Sigmoid colon (tissue), 7 donors: ENCODE measurements around the gene FAM117A. TPM values are rescaled to one million over a fixed set of nuclear protein-coding genes. Genes with fewer than 3 reads are reported as not detected.

Experiments used
- DNase-seq: peaks from one replicate; pipeline ENCODE4 v3.0.0-alpha.2; 2019
- H3K27ac ChIP-seq, 4 donors: fragments of 200-600 bp; sonication (generic); one replicate each; pipeline ENCODE4 v1.5.1; 2016 to 2019; ENCODE audit warnings: mild to moderate bottlenecking in 1 of 4
- H3K27me3 ChIP-seq, 3 donors: fragments of 200-600 bp; sonication (generic); one replicate each; pipeline ENCODE4 v1.5.1; 2019; ENCODE audit warnings: mild to moderate bottlenecking in 1 of 3
- H3K36me3 ChIP-seq, 4 donors: fragments of 200-600 bp; sonication (generic); one replicate each; pipeline ENCODE4 v1.5.1; 2016 to 2019
- H3K4me1 ChIP-seq, 4 donors: fragments of 200-600 bp; sonication (generic); one replicate each; pipeline ENCODE4 v1.5.1; 2017 to 2019
- H3K4me3 ChIP-seq, 4 donors: fragments of 200-600 bp; sonication (generic); one replicate each; pipeline ENCODE4 v1.5.1; 2017 to 2019; ENCODE audit warnings: mild to moderate bottlenecking in 2 of 4, moderate library complexity in 1 of 4
- H3K9me3 ChIP-seq, 4 donors: fragments of 200-600 bp in 3 of 4; sonication (generic) in 3 of 4; one replicate each; pipeline versions ENCODE4 v1.5.1 to v1.6.1; 2013 to 2019
- EP300 ChIP-seq, 4 donors: sonication (generic); formaldehyde crosslinking; IDR thresholded peaks; one replicate each; pipeline ENCODE4 v1.6.1; 2017; ENCODE audit warnings: antibody characterized with exemption in 4 of 4
- POLR2A ChIP-seq, 2 donors: fragments of 450-650 bp; IDR thresholded peaks; one replicate each; pipeline ENCODE4 v1.6.1; 2016; ENCODE audit warnings: antibody characterized with exemption in 2 of 2, mild to moderate bottlenecking in 2 of 2, moderate library complexity in 2 of 2
- POLR2AphosphoS5 ChIP-seq, 4 donors: sonication (generic); formaldehyde crosslinking; IDR thresholded peaks; one replicate each; pipeline ENCODE4 v1.6.1; 2017; ENCODE audit warnings: antibody characterized with exemption in 4 of 4
- WGBS, 2 donors: extraction: QIAGEN DNeasy Blood & Tissue Kit; methylation state at CpG; one replicate each; pipeline ENCODE4 v1.1.7; 2013; 5-methylcytosine and 5-hydroxymethylcytosine counted together
- intact Hi-C: fragments of 100-400 bp; cut with DNase I; formaldehyde crosslinking; loops from one replicate; pipeline ENCODE4 v1.15.1; 2023
- polyA plus RNA-seq, 3 donors: library from polyadenylated mRNA; stranded (reverse); fragments of 200-250 nt; gene quantifications; one replicate each; pipeline ENCODE4 v1.2.3, GENCODE V29; 2013
- total RNA-seq, 4 donors: library from RNA; depleted of rRNA; stranded (reverse); fragments of >200 nt; gene quantifications; one replicate each; pipeline ENCODE4 v1.1.0, GENCODE V29; 2016
- TF ChIP-seq, protein P1 (sequence below), 4 experiments: fragments of 450-650 bp in 3 of 4; fragments of 200-600 bp in 1 of 4; IDR thresholded peaks; one replicate each; pipeline ENCODE4 v1.5.1; 2016 to 2019; ENCODE audit warnings: antibody characterized with exemption in 4 of 4, mild to moderate bottlenecking in 3 of 4, moderate library complexity in 2 of 4
- donor health status: healthy with polysubstance abuse.
- donor health status: Bipolar disorder and iron deficiency.
- donor health status: healthy.

The FAM117A gene
- total and polyA plus RNA-seq, 7 donors, result 3.5 to 34.6 (median 15.6) TPM

DNA sequence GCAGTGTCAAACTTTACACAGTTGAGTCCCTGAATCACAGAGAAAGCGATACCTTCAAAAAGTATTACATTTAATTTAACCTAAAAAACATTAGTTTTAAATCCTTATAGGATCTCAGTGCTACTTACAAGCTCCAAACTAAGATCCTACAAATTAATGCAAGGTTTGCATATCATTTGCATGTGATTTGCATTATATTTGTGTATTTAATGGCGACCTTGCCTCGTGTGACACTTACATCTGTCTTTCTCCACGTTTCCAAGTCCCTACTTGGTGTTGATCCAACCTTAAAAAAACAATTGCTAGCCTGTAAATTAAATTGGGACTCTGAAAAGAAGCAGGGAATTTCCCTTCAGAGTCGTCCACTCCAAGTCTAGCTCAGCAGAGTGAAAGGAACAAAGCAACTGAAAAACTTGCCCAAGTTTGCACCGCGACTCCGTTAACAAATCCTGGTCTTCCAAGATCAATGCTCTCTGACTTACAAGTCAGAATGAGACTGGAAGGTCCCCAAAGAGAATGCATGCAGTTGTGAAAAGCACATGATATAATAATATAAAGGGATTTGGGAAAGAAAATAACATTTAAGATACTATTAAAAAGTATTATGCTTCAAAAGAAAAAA, 739 bp upstream of the FAM117A start:
- Histone ChIP-seq H3K4me3 (peak overlapping the region; percentile 70 to 99 (median 98)), H3K9me3 (no peaks in the 10 kb centered on the region), H3K4me1 (peaks cover 0 to 44% (median 33%) of the 10 kb centered on the region in 4 donors), H3K27ac (peak overlapping the region; percentile 61 to 94 (median 92)), H3K27me3 (no peaks in the 10 kb centered on the region), H3K36me3 (no peaks in the 10 kb centered on the region)
- no peak for DNase-seq
- WGBS, 2 donors, result 28 to 33% methylated on average over 8 of the region's 8 CpGs
- intact Hi-C loops, result loop anchor here (5.0 kb wide), 2 partner anchors 37 to 57 kb away; partner anchors contain the start of gene SLC35B1
- TF ChIP-seq EP300 (IDR thresholded peaks at IDR 0.05) (no peak), POLR2A (IDR thresholded peaks at IDR 0.05) (no peak), POLR2AphosphoS5 (IDR thresholded peaks at IDR 0.05) (no peak)
- TF ChIP-seq, protein P1, sequence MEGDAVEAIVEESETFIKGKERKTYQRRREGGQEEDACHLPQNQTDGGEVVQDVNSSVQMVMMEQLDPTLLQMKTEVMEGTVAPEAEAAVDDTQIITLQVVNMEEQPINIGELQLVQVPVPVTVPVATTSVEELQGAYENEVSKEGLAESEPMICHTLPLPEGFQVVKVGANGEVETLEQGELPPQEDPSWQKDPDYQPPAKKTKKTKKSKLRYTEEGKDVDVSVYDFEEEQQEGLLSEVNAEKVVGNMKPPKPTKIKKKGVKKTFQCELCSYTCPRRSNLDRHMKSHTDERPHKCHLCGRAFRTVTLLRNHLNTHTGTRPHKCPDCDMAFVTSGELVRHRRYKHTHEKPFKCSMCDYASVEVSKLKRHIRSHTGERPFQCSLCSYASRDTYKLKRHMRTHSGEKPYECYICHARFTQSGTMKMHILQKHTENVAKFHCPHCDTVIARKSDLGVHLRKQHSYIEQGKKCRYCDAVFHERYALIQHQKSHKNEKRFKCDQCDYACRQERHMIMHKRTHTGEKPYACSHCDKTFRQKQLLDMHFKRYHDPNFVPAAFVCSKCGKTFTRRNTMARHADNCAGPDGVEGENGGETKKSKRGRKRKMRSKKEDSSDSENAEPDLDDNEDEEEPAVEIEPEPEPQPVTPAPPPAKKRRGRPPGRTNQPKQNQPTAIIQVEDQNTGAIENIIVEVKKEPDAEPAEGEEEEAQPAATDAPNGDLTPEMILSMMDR (IDR thresholded peaks at IDR 0.05), result no peak

DNA sequence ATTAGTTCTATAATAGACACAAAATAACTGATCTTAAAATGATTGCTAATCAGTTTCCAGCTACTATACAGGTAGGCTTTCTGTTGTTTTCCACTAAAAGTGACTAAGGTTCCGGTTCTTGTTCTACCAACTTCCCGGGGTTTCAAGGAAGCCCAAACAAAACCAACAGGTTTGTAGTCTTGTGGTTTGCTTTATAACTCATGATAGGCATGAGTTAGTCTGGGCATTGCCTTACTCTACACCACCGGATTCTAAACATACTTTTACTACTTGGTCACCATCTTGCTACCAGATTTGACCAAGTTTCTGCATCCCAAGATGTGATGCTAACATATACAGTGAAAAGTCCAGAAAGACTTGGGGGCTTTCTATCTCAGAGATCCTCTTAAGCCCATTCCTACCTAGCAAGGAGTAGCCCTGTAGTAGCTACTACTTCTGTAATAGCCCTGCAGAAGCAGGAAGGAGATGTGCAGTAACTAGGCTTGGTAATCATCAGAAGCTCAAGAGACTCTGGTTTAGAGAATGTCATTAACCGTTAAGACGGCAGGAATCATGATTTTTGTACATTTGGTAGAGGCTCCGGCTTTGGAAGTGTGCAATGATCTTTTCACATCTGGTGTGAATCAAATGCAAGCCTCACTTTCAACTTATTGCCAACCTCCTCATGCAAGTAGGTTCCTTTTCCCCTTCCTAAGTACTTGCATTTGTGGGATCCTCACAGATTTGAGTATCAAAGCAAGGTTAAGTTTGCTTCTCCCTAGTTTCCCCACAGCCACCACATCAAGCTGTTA, 1.6 kb downstream of the FAM117A start:
- 46 to 83% methylated on average over 6 of the region's 6 CpGs for WGBS, 2 donors

GRCh38 chr17:49760932-49761558, 2.9 kb downstream of the FAM117A start:
- no peaks in the 10 kb centered on the region for H3K9me3 ChIP-seq
- DNase-seq, result no peak
- H3K36me3 ChIP-seq, result peaks cover 0 to 7% (median 0%) of the 10 kb centered on the region in 4 donors
- H3K4me1 ChIP-seq, result peaks cover 0 to 55% (median 48%) of the 10 kb centered on the region in 4 donors
- no peak for TF ChIP-seq POLR2A (IDR thresholded peaks at IDR 0.05)
- no peak for TF ChIP-seq POLR2AphosphoS5 (IDR thresholded peaks at IDR 0.05)
- no peak for TF ChIP-seq EP300 (IDR thresholded peaks at IDR 0.05)
- H3K27me3 ChIP-seq, result no peaks in the 10 kb centered on the region
- 54 to 70% methylated on average over 6 of the region's 6 CpGs for WGBS, 2 donors
- intact Hi-C loops, result loop anchor here (5.0 kb wide), 2 partner anchors 34 to 54 kb away; partner anchors contain the start of gene SLC35B1
- no peak overlapping the region for H3K4me3 ChIP-seq
- H3K27ac ChIP-seq, result peak overlapping the region; percentile 85 to 94 (median 92)

More for the DNA sequence above, 1.6 kb downstream of the FAM117A start:
- Histone ChIP-seq H3K4me3 (peak overlapping the region; percentile 70 to 99 (median 98)), H3K36me3 (peaks cover 0 to 7% (median 0%) of the 10 kb centered on the region in 4 donors), H3K9me3 (no peaks in the 10 kb centered on the region), H3K27ac (peak overlapping the region; percentile 85 to 94 (median 92)), H3K4me1 (peaks cover 0 to 55% (median 42%) of the 10 kb centered on the region in 4 donors), H3K27me3 (no peaks in the 10 kb centered on the region)
- no peak for DNase-seq
- TF ChIP-seq, protein P1 (IDR thresholded peaks at IDR 0.05), result no peak
- TF ChIP-seq POLR2A (IDR thresholded peaks at IDR 0.05) (no peak), EP300 (IDR thresholded peaks at IDR 0.05) (no peak), POLR2AphosphoS5 (IDR thresholded peaks at IDR 0.05) (no peak)
- intact Hi-C loops, result loop anchor here (5.0 kb wide), 2 partner anchors 35 to 55 kb away; partner anchors contain the start of gene SLC35B1

DNA sequence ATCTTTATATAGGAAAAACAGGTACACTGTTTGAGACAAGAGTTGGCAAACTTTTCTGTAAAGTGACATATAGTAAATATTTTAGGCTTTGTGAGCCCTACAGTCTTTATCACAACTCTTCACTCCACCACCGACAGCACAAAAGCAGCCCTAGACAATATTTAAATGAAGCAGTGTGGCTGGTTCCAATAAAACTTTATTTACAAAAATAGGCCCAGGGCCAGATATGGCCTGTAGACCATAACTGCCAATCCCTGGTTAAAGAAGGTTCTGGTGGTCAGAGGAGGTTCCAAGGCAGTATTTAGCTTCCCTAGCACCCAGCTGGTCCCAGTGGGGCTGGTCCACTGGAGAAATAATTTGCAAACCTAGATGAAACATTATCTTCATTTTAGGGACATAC, 3.6 kb downstream of the FAM117A start:
- peak overlapping the region in 3 of 4 donors; percentile 91 to 94 (median 92) for H3K27ac ChIP-seq
- intact Hi-C loops, result loop anchor here (5.0 kb wide), 2 partner anchors 33 to 53 kb away; partner anchors contain the start of gene SLC35B1
- TF ChIP-seq, protein P1 (IDR thresholded peaks at IDR 0.05), result no peak
- no peak for TF ChIP-seq POLR2AphosphoS5 (IDR thresholded peaks at IDR 0.05)
- no peak for TF ChIP-seq POLR2A (IDR thresholded peaks at IDR 0.05)
- no peak for TF ChIP-seq EP300 (IDR thresholded peaks at IDR 0.05)
- H3K4me3 ChIP-seq, result no peak overlapping the region
- 82 to 91% methylated on average over 1 of the region's 1 CpG for WGBS, 2 donors
- H3K9me3 ChIP-seq, result no peaks in the 10 kb centered on the region
- H3K4me1 ChIP-seq, result peaks cover 0 to 63% (median 52%) of the 10 kb centered on the region in 4 donors
- peaks cover 0 to 7% (median 0%) of the 10 kb centered on the region in 4 donors for H3K36me3 ChIP-seq
- no peak for DNase-seq
- H3K27me3 ChIP-seq, result no peaks in the 10 kb centered on the region
